GM19452 (cell line): ENCODE results near the gene MS4A15.
"Not testable (repeated sequence)": the region's sequence is repeated elsewhere in the genome, so short reads cannot be mapped to it uniquely, and the experiment has no call there.

Source experiments
- ATAC-seq: cut with Tn5 transposase; IDR thresholded peaks from one replicate; pipeline ENCODE4 v1.9.1; 2021; ENCODE audit not compliant: unreplicated experiment

MS4A15 gene

DNA sequence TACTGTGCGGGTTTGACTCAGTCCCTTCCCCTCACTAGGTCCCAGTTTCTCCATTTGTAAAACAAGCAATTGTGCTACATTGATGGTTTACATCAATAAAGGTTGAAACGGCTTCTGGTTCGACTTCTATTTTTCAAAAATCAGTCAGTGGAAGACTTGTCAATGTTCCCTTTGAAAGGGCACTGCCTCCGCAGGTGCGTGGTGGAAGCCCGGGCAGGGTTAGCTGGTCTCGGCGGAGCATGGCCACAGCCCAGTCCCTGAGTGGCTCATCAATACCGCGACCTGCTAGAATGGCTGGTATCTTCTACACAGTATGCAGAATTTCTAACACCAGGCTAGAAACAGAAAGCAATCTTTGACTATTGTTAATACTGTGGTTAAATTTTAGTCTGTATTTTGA, 44.5 kb downstream of the MS4A15 start:
- no peak for ATAC-seq

DNA sequence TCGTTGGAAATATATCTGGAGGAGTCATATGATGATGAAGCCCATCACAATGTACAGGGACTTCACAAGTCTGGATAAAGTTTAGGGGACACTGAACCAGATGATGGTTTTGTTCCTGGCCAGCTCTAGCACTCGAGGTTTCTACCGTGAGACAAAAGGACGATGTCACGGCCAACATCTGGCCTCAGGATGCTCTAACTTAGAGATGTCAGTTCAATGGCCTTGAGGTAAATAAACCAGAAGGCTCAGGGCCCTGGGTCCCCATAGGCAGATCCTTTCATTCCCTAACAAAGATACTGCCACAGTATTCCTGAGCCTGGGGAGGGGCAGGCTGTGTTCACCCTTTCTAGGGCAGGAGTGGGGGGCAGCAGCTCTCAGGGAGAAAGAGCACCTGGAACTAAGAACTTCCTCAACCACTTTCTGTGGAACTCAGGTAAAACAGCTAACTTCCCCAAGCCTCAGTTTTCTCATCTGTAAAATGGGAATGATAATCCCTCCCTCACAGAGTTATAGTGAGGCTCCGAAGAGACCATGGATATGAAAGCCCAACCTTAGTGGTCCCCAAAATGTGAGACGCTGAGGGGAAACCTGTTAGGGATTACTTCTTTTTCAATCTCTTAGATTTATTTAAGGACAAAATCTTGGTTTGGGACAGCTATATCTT, 46.7 kb downstream of the MS4A15 start:
- ATAC-seq, result no peak

- ATAC-seq, result no peak
These were observed 52.6 kb downstream of the MS4A15 start for GRCh38 chr11:60809249-60809648.

GRCh38 chr11:60809691-60810090, 53.0 kb downstream of the MS4A15 start:
- ATAC-seq, result no peak

- no peak for ATAC-seq
These were observed 53.5 kb downstream of the MS4A15 start for GRCh38 chr11:60810151-60810550.

- ATAC-seq, result no peak
These were observed 53.9 kb downstream of the MS4A15 start for GRCh38 chr11:60810569-60810968.

DNA sequence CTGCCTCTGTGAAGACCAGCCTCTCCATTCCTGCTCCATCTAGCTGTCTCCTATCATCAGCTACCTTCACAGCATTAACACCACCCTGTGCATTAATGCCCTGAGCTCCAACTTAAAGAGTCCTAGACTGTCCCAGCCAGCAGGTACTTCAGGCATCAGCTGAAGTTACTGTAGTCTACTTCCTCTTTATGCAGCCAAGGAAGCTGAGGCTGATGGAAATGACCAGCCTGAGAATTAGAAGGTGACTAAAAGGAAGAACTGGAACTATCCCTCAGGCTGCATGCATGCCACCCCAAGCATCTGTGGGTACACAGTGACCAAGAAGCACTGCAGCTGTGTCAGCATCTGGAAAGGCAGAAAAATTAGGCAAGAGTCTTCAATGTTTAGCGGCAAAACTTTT, 56.7 kb downstream of the MS4A15 start:
- no peak for ATAC-seq

DNA sequence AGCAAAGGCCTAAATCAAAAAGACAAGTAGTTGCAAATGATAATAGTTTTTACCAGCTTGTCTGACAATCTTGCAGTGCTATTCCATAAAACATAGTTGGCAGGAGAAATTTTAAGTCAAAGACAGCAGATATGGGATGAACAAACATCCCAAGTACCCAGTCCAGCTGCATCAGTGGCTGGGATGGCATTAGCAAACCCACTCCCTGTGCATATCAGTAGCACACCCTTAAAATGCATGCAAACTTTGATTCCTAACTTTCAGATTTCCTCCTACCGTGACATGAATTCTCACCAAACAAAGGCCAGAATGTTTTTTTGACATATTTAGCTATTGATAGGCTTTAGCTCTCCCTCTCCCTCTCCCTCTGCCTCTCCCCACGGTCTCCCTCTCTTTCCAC, 57.4 kb downstream of the MS4A15 start:
- ATAC-seq, result no peak

GRCh38 chr11:60816590-60817157, 60.0 kb downstream of the MS4A15 start:
- no peak for ATAC-seq

- no peak for ATAC-seq
These were observed 61.4 kb downstream of the MS4A15 start for GRCh38 chr11:60818057-60818456.

GRCh38 chr11:60821827-60822599, 65.3 kb downstream of the MS4A15 start:
- no peak for ATAC-seq

DNA sequence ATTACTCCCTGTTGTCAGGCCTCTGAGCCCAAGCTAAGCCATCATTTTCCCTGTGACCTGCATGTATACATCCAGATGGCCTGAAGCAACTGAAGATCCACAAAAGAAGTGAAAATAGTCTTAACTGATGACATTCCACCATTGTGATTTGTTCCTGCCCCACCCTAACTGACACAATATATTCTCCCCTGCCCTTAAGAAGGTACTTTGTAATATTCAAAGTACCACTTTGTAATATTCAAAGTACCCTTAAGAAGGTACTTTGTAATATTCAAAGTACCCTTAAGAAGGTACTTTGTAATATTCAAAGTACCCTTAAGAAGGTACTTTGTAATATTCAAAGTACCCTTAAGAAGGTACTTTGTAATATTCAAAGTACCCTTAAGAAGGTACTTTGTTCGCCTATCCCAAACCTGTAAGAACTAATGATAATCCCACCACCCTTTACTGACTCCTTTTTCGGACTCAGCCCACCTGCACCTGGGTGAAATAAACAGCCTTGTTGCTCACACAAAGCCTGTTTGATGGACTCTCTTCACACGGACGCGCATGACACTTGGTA, 67.2 kb downstream of the MS4A15 start:
- ATAC-seq, result not testable (repeated sequence)

DNA sequence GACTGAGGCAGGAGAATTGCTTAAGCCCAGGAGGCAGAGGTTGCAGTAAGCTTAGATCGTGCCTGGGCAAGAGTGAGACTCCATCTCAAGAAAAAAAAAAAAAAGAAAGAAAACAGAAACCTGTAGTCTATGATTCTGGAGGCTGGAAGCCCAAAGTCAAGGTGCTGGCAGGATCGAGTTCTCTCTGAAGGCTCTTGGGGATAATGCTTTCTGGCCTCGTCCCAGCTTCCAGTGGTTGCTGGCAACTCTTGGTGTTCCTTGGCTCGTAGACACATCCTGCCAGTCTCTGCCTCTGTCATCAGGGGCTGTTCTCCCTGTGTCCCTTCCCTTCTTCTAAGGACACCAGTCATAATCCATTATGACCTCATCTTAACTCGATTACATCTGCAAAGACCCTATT, 68.5 kb downstream of the MS4A15 start:
- ATAC-seq, result no peak

DNA sequence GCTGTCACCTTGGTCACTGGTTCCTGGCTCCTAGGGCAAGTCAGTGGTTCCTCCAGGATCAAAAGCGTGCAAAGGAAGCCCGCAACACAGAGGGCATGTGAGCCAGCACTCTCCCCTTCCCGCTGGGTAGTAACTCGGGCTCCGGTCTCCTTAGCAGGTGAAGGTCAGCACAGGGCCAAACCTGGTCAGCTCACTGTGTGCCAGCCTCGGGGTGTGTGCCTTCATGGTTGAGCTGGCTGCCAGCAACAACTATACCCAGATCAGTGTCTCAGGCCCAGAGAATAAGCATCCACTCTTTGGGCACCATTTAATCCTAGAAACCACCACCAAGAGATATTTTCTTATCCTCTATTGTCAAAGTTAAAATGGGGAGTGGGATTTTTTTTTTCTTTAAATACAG, 69.1 kb downstream of the MS4A15 start:
- no peak for ATAC-seq
